ENCODE data around the gene TARDBP.

GRCh38 chr1:11045428-11046269 is 33.2 kb downstream of the TARDBP start:
- TF ChIP-seq CTCF (conservative IDR thresholded peaks at IDR 0.05; ENCODE audit: low read depth, low read length) (no peak), EZH2 (IDR thresholded peaks at IDR 0.05; ENCODE audit: borderline replicate concordance, low read depth, low read length, poor library complexity, severe bottlenecking) (no peak)
